ENCODE results near the gene PCDHB5.
"Not testable (repeated sequence)": the region's sequence is repeated elsewhere in the genome, so short reads cannot be mapped to it uniquely, and the experiment has no call there.

The PCDHB5 gene

GRCh38 chr5:141135718-141136266, 786 bp downstream of the PCDHB5 start:
- CTCF ChIA-PET: interaction anchor here (0.5 to 1.6 kb wide), 6 partner anchors 12 to 71 kb away, joined by 3 to 5 read pairs (median 4); partner anchors contain the start of gene PCDHB2
- TF ChIP-seq, protein P1, sequence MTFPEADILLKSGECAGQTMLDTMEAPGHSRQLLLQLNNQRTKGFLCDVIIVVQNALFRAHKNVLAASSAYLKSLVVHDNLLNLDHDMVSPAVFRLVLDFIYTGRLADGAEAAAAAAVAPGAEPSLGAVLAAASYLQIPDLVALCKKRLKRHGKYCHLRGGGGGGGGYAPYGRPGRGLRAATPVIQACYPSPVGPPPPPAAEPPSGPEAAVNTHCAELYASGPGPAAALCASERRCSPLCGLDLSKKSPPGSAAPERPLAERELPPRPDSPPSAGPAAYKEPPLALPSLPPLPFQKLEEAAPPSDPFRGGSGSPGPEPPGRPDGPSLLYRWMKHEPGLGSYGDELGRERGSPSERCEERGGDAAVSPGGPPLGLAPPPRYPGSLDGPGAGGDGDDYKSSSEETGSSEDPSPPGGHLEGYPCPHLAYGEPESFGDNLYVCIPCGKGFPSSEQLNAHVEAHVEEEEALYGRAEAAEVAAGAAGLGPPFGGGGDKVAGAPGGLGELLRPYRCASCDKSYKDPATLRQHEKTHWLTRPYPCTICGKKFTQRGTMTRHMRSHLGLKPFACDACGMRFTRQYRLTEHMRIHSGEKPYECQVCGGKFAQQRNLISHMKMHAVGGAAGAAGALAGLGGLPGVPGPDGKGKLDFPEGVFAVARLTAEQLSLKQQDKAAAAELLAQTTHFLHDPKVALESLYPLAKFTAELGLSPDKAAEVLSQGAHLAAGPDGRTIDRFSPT (tag by site-specific recombination; IDR thresholded peaks at IDR 0.05): no peak
- no peak for TF ChIP-seq ZFP37 (tag by site-specific recombination; IDR thresholded peaks at IDR 0.05)
- no peak for TF ChIP-seq ZNF121 (tag by site-specific recombination; IDR thresholded peaks at IDR 0.05)
- TF ChIP-seq ZNF747 (tag by site-specific recombination; IDR thresholded peaks at IDR 0.05): no peak
- TF ChIP-seq ZNF302 (tag by site-specific recombination; IDR thresholded peaks at IDR 0.05; ENCODE audit: low read depth): no peak
- no peak for TF ChIP-seq KLF8 (tag by site-specific recombination; IDR thresholded peaks at IDR 0.05)
- no peak overlapping the region for H3K4me3 ChIP-seq (ENCODE audit: low read depth, low read length)
- H3K36me3 ChIP-seq (ENCODE audit: control insufficient read depth in 2 of 2, insufficient read depth in 1 of 2, low read length in 2 of 2): no peaks in the 10 kb centered on the region
- H3K4me1 ChIP-seq (ENCODE audit: control insufficient read depth, insufficient read depth, low read length): no peaks in the 10 kb centered on the region
- no peaks in the 10 kb centered on the region; the same call in 1 of the 2 replicates for H3K9me3 ChIP-seq (ENCODE audit: control insufficient read depth, insufficient read depth, low read depth, low read length)
- H3K27ac ChIP-seq (ENCODE audit: extremely low read depth, low read depth, low read length): no peak overlapping the region
- POLR2A ChIA-PET: no interaction called here

DNA sequence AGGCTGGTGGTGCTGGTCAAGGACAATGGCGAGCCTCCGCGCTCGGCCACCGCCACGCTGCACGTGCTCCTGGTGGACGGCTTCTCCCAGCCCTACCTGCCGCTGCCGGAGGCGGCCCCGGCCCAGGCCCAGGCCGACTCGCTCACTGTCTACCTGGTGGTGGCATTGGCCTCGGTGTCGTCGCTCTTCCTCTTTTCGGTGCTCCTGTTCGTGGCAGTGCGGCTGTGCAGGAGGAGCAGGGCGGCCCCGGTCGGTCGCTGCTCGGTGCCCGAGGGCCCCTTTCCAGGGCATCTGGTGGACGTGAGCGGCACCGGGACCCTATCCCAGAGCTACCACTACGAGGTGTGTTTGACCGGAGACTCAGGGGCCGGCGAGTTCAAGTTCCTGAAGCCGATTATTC, 2.3 kb downstream of the PCDHB5 start:
- H3K9me3 ChIP-seq (ENCODE audit: control insufficient read depth, insufficient read depth, low read depth, low read length); CTCF ChIA-PET; H3K4me1 ChIP-seq (ENCODE audit: control insufficient read depth, insufficient read depth, low read length); H3K27ac ChIP-seq (ENCODE audit: extremely low read depth, low read depth, low read length); POLR2A ChIA-PET; H3K36me3 ChIP-seq (ENCODE audit: control insufficient read depth in 2 of 2, insufficient read depth in 1 of 2, low read length in 2 of 2); H3K4me3 ChIP-seq (ENCODE audit: low read depth, low read length): not testable (repeated sequence)

DNA sequence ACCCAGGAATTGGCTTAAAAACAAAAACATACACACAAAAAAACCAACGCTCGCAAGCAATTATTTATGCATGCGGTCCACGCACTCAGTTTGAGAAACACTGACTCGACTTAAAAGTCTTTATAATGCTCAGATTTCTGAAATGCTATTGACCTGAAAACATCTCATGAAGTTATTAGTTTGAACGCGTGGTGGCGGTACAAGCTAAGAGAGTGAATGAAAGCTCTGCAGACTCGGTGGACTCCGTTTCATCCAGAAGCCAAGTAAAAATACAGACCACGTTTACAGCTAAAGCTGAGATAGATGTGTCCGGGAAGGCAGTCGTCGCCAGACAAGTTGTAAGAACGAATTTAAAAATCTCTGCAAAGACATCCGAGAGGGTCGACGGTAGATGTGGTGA, 14.8 kb downstream of the PCDHB5 start, which contains the start of gene PCDHB6:
Gene PCDHB6, plus strand, starts transcription at position 246 of the 400 bp plus-strand sequence. CDS start 201 bp downstream, outside the sequence.
- Histone ChIP-seq H3K27ac (ENCODE audit: extremely low read depth, low read depth, low read length) (no peak within 1 kb of the TSS), H3K4me1 (ENCODE audit: control insufficient read depth, insufficient read depth, low read length) (no peaks in the 10 kb centered on the region), H3K4me3 (ENCODE audit: low read depth, low read length) (no peak within 1 kb of the TSS), H3K36me3 (ENCODE audit: control insufficient read depth in 2 of 2, insufficient read depth in 1 of 2, low read length in 2 of 2) (no peaks in the 10 kb centered on the region), H3K9me3 (ENCODE audit: control insufficient read depth, insufficient read depth, low read depth, low read length) (no peaks in the 10 kb centered on the region)
- ChIA-PET POLR2A (no interaction called here), CTCF (interaction anchor here (0.6 to 1.6 kb wide), 8 partner anchors 14 to 282 kb away, joined by 3 to 8 read pairs (median 4); partner anchors contain the start of genes PCDHB11, PCDHB2 and PCDHB7)
- TF ChIP-seq ZNF792 (tag by site-specific recombination; IDR thresholded peaks at IDR 0.05): no peak
- no peak for TF ChIP-seq BCL11A (tag by site-specific recombination; IDR thresholded peaks at IDR 0.05; ENCODE audit: low read depth)
- TF ChIP-seq ZFP3 (tag by site-specific recombination; IDR thresholded peaks at IDR 0.05; ENCODE audit: low read depth): no peak
- no peak for TF ChIP-seq GLI2 (tag by site-specific recombination; IDR thresholded peaks at IDR 0.05; ENCODE audit: borderline replicate concordance, low read depth)
- no peak for TF ChIP-seq ZNF311 (tag by site-specific recombination; IDR thresholded peaks at IDR 0.05; ENCODE audit: borderline replicate concordance)
- TF ChIP-seq ZNF521 (tag by site-specific recombination; IDR thresholded peaks at IDR 0.05): no peak
- no peak for TF ChIP-seq PBX3 (CRISPR knock-in tag; IDR thresholded peaks at IDR 0.05)
- no peak for TF ChIP-seq ZNF549 (tag by site-specific recombination; IDR thresholded peaks at IDR 0.05)
- no peak for TF ChIP-seq MYNN (tag by site-specific recombination; IDR thresholded peaks at IDR 0.05; ENCODE audit: borderline replicate concordance)
- no peak for TF ChIP-seq ZNF776 (tag by site-specific recombination; IDR thresholded peaks at IDR 0.05; ENCODE audit: borderline replicate concordance)
- TF ChIP-seq SCRT1 (tag by site-specific recombination; IDR thresholded peaks at IDR 0.05; ENCODE audit: borderline replicate concordance): no peak
- TF ChIP-seq ZNF560 (tag by site-specific recombination; IDR thresholded peaks at IDR 0.05; ENCODE audit: borderline replicate concordance): no peak
- TF ChIP-seq ZNF660 (tag by site-specific recombination; IDR thresholded peaks at IDR 0.05): no peak
- TF ChIP-seq ZNF548 (tag by site-specific recombination; IDR thresholded peaks at IDR 0.05): no peak

All from HEK293 (cell line).